ENCODE results near the gene TMEM255B. TPM values are rescaled to one million over a fixed set of nuclear protein-coding genes. Genes with fewer than 3 reads are reported as not detected.

TMEM255B gene
- total RNA-seq, 1 experiment from 2014 or later, result 2.8 TPM

DNA sequence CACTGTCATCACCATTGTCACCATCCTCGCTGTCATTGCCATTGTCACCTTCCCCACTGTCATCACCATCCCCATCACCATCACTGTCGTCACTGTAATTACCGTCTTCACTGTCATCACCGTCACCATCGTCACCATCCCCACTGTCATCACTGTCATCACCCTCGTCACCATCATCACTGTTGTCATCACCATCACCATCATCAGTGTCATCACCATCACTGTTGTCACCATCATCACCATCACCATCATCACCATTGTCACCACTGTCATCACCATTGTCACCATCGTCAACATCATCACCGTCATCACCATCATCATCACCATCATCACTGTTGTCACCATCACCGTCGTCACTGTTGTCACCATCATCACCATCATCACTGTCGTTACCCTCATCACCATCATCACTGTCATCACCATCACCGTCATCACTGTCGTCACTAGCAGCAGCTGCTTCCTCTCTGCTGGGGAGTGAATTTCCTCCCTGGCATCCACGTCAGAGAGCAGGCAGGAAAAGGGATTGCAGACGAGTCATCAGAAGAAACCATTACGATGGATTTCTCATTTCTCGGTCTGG, 27.3 kb downstream of the TMEM255B start:
- TF ChIP-seq, protein P1, sequence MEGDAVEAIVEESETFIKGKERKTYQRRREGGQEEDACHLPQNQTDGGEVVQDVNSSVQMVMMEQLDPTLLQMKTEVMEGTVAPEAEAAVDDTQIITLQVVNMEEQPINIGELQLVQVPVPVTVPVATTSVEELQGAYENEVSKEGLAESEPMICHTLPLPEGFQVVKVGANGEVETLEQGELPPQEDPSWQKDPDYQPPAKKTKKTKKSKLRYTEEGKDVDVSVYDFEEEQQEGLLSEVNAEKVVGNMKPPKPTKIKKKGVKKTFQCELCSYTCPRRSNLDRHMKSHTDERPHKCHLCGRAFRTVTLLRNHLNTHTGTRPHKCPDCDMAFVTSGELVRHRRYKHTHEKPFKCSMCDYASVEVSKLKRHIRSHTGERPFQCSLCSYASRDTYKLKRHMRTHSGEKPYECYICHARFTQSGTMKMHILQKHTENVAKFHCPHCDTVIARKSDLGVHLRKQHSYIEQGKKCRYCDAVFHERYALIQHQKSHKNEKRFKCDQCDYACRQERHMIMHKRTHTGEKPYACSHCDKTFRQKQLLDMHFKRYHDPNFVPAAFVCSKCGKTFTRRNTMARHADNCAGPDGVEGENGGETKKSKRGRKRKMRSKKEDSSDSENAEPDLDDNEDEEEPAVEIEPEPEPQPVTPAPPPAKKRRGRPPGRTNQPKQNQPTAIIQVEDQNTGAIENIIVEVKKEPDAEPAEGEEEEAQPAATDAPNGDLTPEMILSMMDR (conservative IDR thresholded peaks at IDR 0.05), result no peak
- no peaks in the 10 kb centered on the region for H4K20me1 ChIP-seq (ENCODE audit: control insufficient read depth, insufficient read depth, insufficient read length)
- no peak overlapping the region for H3K18ac ChIP-seq (ENCODE audit: insufficient read length, low read depth, low read length)
- H3K79me2 ChIP-seq (ENCODE audit: insufficient read depth, low read length), result no peaks in the 10 kb centered on the region
- H3K36me3 Mint-ChIP-seq (ENCODE audit: insufficient read depth in 1 of 3, low read depth in 3 of 3), result peaks cover 2 to 10% (median 5%) of the 10 kb centered on the region in 3 experiments
- H3K4me2 ChIP-seq (ENCODE audit: insufficient read depth, insufficient read length, low read length), result no peak overlapping the region
- H3K9me3 ChIP-seq (ENCODE audit: control insufficient read depth, low read depth, low read length), result no peaks in the 10 kb centered on the region
- no CpG with 5 or more reads among the region's 17 CpGs for WGBS (ENCODE audit: extremely low coverage, insufficient read length, low lambda C conversion rate)
- no peak overlapping the region for H3K56ac ChIP-seq (ENCODE audit: insufficient read length, low read depth, low read length)
- no peak overlapping the region for H2BK5ac ChIP-seq (ENCODE audit: insufficient read length, low read length)
- peaks cover 12 to 16% of the 10 kb centered on the region in 2 experiments for H3K4me1 Mint-ChIP-seq
- H4K91ac ChIP-seq (ENCODE audit: insufficient read length, low read depth, low read length), result no peak overlapping the region
- no peaks in the 10 kb centered on the region for H3K27me3 ChIP-seq (ENCODE audit: insufficient read depth, low read length)
- H4K5ac ChIP-seq (ENCODE audit: insufficient read length, low read depth, low read length), result no peak overlapping the region
- H3K27ac Mint-ChIP-seq, result no peak overlapping the region
- no peak overlapping the region for H2AFZ ChIP-seq (ENCODE audit: low read length)
- no peak overlapping the region for H3T11ph ChIP-seq (ENCODE audit: low read length)
- peak overlapping the region; percentile 16 for H4K8ac ChIP-seq (replicated peaks; ENCODE audit: insufficient read length, low read depth, low read length)
- no peak overlapping the region for H2BK20ac ChIP-seq (ENCODE audit: low read depth, low read length, poor library complexity, severe bottlenecking)
- H3K4ac ChIP-seq (ENCODE audit: low read depth, low read length), result no peak overlapping the region
- H3K27ac ChIP-seq (ENCODE audit: insufficient read length, low read depth, low read length), result no peak overlapping the region
- no peak for DNase-seq
- no peaks in the 10 kb centered on the region for H3K23me2 ChIP-seq (ENCODE audit: insufficient read length, low read depth, low read length, poor library complexity, severe bottlenecking)
- peaks cover 14% of the 10 kb centered on the region in 2 experiments for H3K9me3 Mint-ChIP-seq
- H2BK15ac ChIP-seq (ENCODE audit: low read depth, low read length), result no peak overlapping the region
- no peak overlapping the region for H2BK12ac ChIP-seq (ENCODE audit: insufficient read length, low read depth, low read length)
- H3K4me1 ChIP-seq (ENCODE audit: insufficient read depth, low read length), result no peaks in the 10 kb centered on the region; the same call in 1 of the 2 replicates
- H3K4me3 Mint-ChIP-seq, result no peak overlapping the region
- H3K9ac ChIP-seq (ENCODE audit: extremely low read depth, insufficient read length, low read length), result no peak overlapping the region
- no peak overlapping the region for H2AK5ac ChIP-seq (ENCODE audit: insufficient read length, low read length)
- peaks cover 9% of the 10 kb centered on the region for H3K27me3 Mint-ChIP-seq (ENCODE audit: low read depth)
- no peak overlapping the region for H3K14ac ChIP-seq (ENCODE audit: insufficient read depth, low read length)
- no peaks in the 10 kb centered on the region for H3K79me1 ChIP-seq (ENCODE audit: insufficient read depth, low read depth, low read length, poor library complexity, severe bottlenecking)
- H2BK120ac ChIP-seq (ENCODE audit: low read depth, low read length, poor library complexity, severe bottlenecking), result no peak overlapping the region
- H3K23ac ChIP-seq (ENCODE audit: insufficient read length, low read depth, low read length), result peak overlapping the region; percentile 9

All from H9 (cell line).